Measurements from ENCODE around the gene CKAP2L.

DNA sequence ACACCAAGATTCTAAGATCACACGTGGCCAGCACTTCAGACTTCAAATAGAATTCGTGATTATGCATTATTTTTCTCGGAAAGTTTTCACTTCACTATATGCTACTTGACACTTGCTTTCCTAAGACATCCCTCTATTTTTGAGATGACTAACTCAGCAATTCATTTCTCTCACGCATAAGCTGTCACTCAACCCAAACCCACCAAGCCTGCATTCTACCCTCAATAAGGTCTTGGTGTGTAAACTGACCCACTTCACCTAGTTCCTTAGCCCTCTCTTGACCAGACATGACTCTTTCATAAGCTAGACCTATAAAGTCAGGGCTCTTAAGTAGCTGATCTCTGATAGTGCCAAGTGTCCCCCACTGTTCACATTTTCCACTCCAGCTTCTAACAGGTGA is 11.7 kb downstream of the CKAP2L start:
- no peak for TF ChIP-seq TAF1 (IDR thresholded peaks at IDR 0.05; ENCODE audit: borderline replicate concordance, low read depth, low read length)
- no peak for TF ChIP-seq POLR2AphosphoS5 (IDR thresholded peaks at IDR 0.05; ENCODE audit: low read length)
- TF ChIP-seq DPF2 (IDR thresholded peaks at IDR 0.05), result no peak
- TF ChIP-seq CTCF (IDR thresholded peaks at IDR 0.05 in 2 of 3, conservative IDR thresholded peaks at IDR 0.05 in 1 of 3; ENCODE audit: control insufficient read depth in 2 of 3, extremely low read depth in 1 of 3, insufficient read depth in 1 of 3, low read depth in 3 of 3, low read length in 3 of 3), result no peak
- no peak for TF ChIP-seq REST (IDR thresholded peaks at IDR 0.05; ENCODE audit: low read depth, low read length)
- TF ChIP-seq KDM1A (IDR thresholded peaks at IDR 0.05; ENCODE audit: borderline replicate concordance), result no peak
- TF ChIP-seq PRDM15 (CRISPR knock-in tag; IDR thresholded peaks at IDR 0.05), result no peak
